OCI-LY7 (cell line): Measurements from ENCODE around the gene TTC28. TPM values are rescaled to one million over a fixed set of nuclear protein-coding genes. Genes with fewer than 3 reads are reported as not detected.

Source experiments
- BruUV-seq: library from RNA; stranded (reverse); fragments of 400-500 nt; replicated peaks from 2 replicates; lab custom pipeline; 2021; lab: Mats Ljungman, UMichigan
- CTCF ChIA-PET: fragments of 300-600 bp; sonication (Branson Sonifier 250); formaldehyde crosslinking; loops from one replicate; lab custom pipeline; 2022; ENCODE audit warnings: antibody characterized with exemption; ENCODE audit not compliant: unreplicated experiment; lab: Charles Lee
- POLR2A ChIA-PET: fragments of 300-600 bp; sonication (Branson Sonifier 250); formaldehyde crosslinking; loops from one replicate; lab custom pipeline; 2022; ENCODE audit warnings: antibody characterized with exemption; lab: Charles Lee
- DNase-seq: peaks from one replicate; pipeline ENCODE4 v3.0.0-alpha.2; 2015; ENCODE audit warnings: low spot score
- H2AFZ ChIP-seq: fragments of 200-600 bp; sonication (generic), shearing (Covaris generic); 2 replicates; pipeline ENCODE4 v1.6.1; 2014; ENCODE audit warnings: mild to moderate bottlenecking, antibody characterized with exemption, low read length, moderate library complexity
- H3K27ac ChIP-seq: fragments of 200-600 bp; sonication (generic); 2 replicates; pipeline ENCODE4 v1.5.1; 2014; ENCODE audit warnings: mixed run types, low read depth, mild to moderate bottlenecking, moderate library complexity, low read length, inconsistent platforms; ENCODE audit not compliant: poor library complexity, severe bottlenecking
- H3K36me3 ChIP-seq: fragments of 200-600 bp; sonication (generic); 2 replicates; pipeline ENCODE4 v1.6.1; 2014; ENCODE audit warnings: mild to moderate bottlenecking, antibody characterized with exemption, low read length, moderate library complexity, mixed read lengths; ENCODE audit not compliant: insufficient read depth
- H3K4me1 ChIP-seq: fragments of 200-600 bp; sonication (generic); 2 replicates; pipeline ENCODE4 v1.5.1; 2014; ENCODE audit warnings: mild to moderate bottlenecking, low read length; ENCODE audit not compliant: insufficient read depth, poor library complexity, severe bottlenecking
- H3K4me2 ChIP-seq: fragments of 200-600 bp; sonication (generic); 2 replicates; pipeline ENCODE4 v1.6.1; 2014; ENCODE audit warnings: mild to moderate bottlenecking, low read length
- H3K4me3 ChIP-seq: fragments of 200-600 bp; sonication (generic); 2 replicates; pipeline ENCODE4 v1.5.1; 2014; ENCODE audit warnings: mild to moderate bottlenecking, low read depth, low read length; ENCODE audit not compliant: poor library complexity, severe bottlenecking
- H3K79me2 ChIP-seq: fragments of 200-600 bp; sonication (generic); 2 replicates; pipeline ENCODE4 v1.6.1; 2016; ENCODE audit warnings: low read depth, mild to moderate bottlenecking, low read length, moderate library complexity, mixed read lengths; ENCODE audit not compliant: insufficient read depth
- H3K9me2 ChIP-seq: fragments of 200-600 bp; sonication (generic); 2 replicates; pipeline ENCODE4 v1.6.1; 2016; ENCODE audit warnings: mild to moderate bottlenecking, low read length, mixed read lengths; ENCODE audit not compliant: insufficient read depth
- H3K9me3 ChIP-seq: fragments of 200-600 bp; sonication (generic); 2 replicates; pipeline ENCODE4 v1.6.1; 2014; ENCODE audit warnings: mild to moderate bottlenecking, mixed run types, low read length, mixed read lengths
- H4K20me1 ChIP-seq: fragments of 200-600 bp; sonication (generic); 2 replicates; pipeline ENCODE4 v1.6.1; 2014; ENCODE audit warnings: mild to moderate bottlenecking, antibody characterized with exemption, low read length, moderate library complexity, mixed read lengths; ENCODE audit not compliant: insufficient read depth
- EZH2phosphoT487 ChIP-seq: fragments of 200-600 bp; sonication (generic); IDR thresholded peaks from 2 replicates; pipeline ENCODE4 v1.6.1; 2018; ENCODE audit warnings: low read depth, borderline replicate concordance, mild to moderate bottlenecking, mixed run types, antibody characterized with exemption, low read length, moderate library complexity, mixed read lengths
- intact Hi-C: fragments of 100-400 bp; cut with micrococcal nuclease; formaldehyde crosslinking; loops from one replicate; pipeline ENCODE4 v1.10.0; 2022; ENCODE audit not compliant: unreplicated experiment
- total RNA-seq, 2 experiments: library from RNA; depleted of rRNA in 1 of 2; stranded (reverse); fragments of >200 nt in 1 of 2; shearing (Covaris generic) in 1 of 2; gene quantifications; 2 replicates each; pipeline ENCODE4 v1.2.3, GENCODE V29; 2014 to 2022
- TF ChIP-seq, protein P1 (sequence below): fragments of 200-600 bp; sonication (generic); conservative IDR thresholded peaks from 2 replicates; pipeline ENCODE4 v1.5.1; 2014; ENCODE audit warnings: mild to moderate bottlenecking, antibody characterized with exemption, low read length, moderate library complexity, mixed read lengths

TTC28 gene
- total RNA-seq, 2 experiments from 2014 or later = under 0.01 to 0.55 TPM

GRCh38 chr22:27973846-27974245, 705.8 kb downstream of the TTC28 start:
- DNase-seq = no peak
- Histone ChIP-seq H3K36me3 (no peaks in the 10 kb centered on the region; the same call in 1 of the 2 replicates), H3K27ac (no peak overlapping the region), H2AFZ (no peak overlapping the region), H3K4me3 (no peak overlapping the region), H3K79me2 (no peaks in the 10 kb centered on the region), H3K9me2 (no peaks in the 10 kb centered on the region), H3K9me3 (peaks cover 13% of the 10 kb centered on the region), H3K4me2 (no peak overlapping the region), H3K4me1 (peaks cover 5% of the 10 kb centered on the region), H4K20me1 (no peaks in the 10 kb centered on the region)
- ChIA-PET CTCF (no interaction called here), POLR2A (interaction anchor here (0.6 kb wide), 1 partner anchor 14 kb away, joined by 3 read pairs; no protein-coding TSS in a partner anchor)
- intact Hi-C loops = no loop called here
- TF ChIP-seq EZH2phosphoT487 = no peak
- TF ChIP-seq, protein P1, sequence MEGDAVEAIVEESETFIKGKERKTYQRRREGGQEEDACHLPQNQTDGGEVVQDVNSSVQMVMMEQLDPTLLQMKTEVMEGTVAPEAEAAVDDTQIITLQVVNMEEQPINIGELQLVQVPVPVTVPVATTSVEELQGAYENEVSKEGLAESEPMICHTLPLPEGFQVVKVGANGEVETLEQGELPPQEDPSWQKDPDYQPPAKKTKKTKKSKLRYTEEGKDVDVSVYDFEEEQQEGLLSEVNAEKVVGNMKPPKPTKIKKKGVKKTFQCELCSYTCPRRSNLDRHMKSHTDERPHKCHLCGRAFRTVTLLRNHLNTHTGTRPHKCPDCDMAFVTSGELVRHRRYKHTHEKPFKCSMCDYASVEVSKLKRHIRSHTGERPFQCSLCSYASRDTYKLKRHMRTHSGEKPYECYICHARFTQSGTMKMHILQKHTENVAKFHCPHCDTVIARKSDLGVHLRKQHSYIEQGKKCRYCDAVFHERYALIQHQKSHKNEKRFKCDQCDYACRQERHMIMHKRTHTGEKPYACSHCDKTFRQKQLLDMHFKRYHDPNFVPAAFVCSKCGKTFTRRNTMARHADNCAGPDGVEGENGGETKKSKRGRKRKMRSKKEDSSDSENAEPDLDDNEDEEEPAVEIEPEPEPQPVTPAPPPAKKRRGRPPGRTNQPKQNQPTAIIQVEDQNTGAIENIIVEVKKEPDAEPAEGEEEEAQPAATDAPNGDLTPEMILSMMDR = no peak
- BruUV-seq = no TSS peak

DNA sequence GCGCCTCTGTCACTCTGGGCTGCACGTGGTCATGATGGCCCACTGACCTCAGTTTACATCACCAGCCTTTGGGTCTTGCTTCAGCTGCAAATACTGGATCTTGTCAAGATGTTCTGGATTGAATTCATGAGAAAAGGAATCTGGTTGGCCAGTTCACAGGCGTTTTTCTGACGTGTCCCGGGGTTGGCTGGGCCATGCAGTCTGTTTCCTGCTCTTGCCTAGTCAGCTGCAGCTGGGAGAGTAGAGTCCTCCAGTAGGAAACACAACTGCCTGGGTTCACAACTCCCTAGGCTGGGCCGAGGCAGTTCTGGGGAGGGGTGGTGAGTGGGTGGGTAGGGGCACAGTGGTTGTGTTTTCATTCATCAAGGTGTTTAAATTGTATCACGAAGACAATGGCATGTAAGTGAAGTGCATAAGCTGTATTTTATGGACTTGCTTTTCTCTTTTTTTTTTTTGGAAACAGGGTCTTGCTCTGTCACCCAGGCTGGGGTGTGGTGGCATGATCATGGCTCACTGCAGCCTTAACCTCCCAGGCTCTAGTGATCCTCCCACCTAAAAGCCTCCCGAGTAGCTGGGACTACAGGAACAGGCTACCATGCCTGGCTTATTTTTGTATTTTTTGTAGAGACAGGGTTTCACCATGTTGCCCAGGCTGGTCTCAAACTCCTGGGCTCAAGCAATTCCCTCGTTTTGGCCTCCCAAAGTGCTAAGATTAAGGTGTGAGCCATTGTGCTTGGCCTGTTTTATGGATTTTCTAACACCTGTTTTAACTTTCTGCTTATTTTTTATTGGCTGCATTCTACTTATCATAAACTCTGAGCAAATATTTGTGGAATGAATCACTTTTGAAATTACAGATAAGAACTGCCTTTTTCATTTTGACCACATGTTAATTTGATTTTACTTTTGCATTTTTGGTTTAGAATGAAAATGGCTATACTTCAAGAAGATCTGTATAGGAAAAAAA, 706.6 kb downstream of the TTC28 start:
- Histone ChIP-seq H4K20me1 (no peaks in the 10 kb centered on the region), H3K36me3 (no peaks in the 10 kb centered on the region; the same call in 1 of the 2 replicates), H3K79me2 (no peaks in the 10 kb centered on the region), H3K9me3 (peaks cover 13% of the 10 kb centered on the region), H2AFZ (no peak overlapping the region), H3K4me2 (no peak overlapping the region), H3K27ac (no peak overlapping the region), H3K4me3 (no peak overlapping the region), H3K4me1 (peaks cover 5% of the 10 kb centered on the region), H3K9me2 (no peaks in the 10 kb centered on the region)
- TF ChIP-seq, protein P1 = no peak
- no peak for TF ChIP-seq EZH2phosphoT487
- no TSS peak for BruUV-seq
- POLR2A ChIA-PET = interaction anchor here (0.7 to 1.3 kb wide), 4 partner anchors 10 to 209 kb away, joined by 3 to 4 read pairs (median 4); no protein-coding TSS in a partner anchor
- no peak for DNase-seq
- CTCF ChIA-PET = no interaction called here
- intact Hi-C loops = no loop called here

DNA sequence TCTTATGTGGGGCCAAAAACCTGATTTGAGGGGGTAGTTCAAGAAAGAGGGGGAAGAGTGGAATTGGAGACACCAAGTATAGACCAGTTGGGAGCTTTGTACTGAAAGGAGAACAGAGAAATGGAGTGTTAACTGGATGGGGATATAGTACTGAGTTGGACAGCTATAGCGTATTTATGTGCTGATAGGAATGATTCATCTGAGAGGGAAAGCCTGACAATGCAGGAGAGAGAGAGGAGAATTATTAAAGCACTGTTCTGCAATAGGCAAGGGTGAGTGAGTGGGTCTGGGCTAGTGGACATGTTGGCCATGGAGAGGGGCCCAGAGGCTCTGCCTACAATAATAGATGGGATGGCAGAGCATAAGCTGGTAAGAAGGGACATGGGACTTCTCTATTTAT, 707.7 kb downstream of the TTC28 start:
- BruUV-seq = no TSS peak
- H3K4me1 ChIP-seq = peaks cover 5% of the 10 kb centered on the region
- no peak for DNase-seq
- intact Hi-C loops = no loop called here
- no peak overlapping the region for H2AFZ ChIP-seq
- H3K9me2 ChIP-seq = no peaks in the 10 kb centered on the region
- no peaks in the 10 kb centered on the region; the same call in 1 of the 2 replicates for H3K36me3 ChIP-seq
- peaks cover 13% of the 10 kb centered on the region for H3K9me3 ChIP-seq
- no peak overlapping the region for H3K4me3 ChIP-seq
- H3K79me2 ChIP-seq = no peaks in the 10 kb centered on the region
- no peak overlapping the region for H3K4me2 ChIP-seq
- ChIA-PET POLR2A (interaction anchor here (1.2 kb wide), 1 partner anchor 9 kb away, joined by 4 read pairs; no protein-coding TSS in a partner anchor), CTCF (no interaction called here)
- no peak overlapping the region for H3K27ac ChIP-seq
- TF ChIP-seq, protein P1 = no peak
- no peak for TF ChIP-seq EZH2phosphoT487
- H4K20me1 ChIP-seq = no peaks in the 10 kb centered on the region
